ENCODE data around the gene TLE4.
"Not testable (repeated sequence)": the region's sequence is repeated elsewhere in the genome, so short reads cannot be mapped to it uniquely, and the experiment has no call there.

TLE4 gene

DNA sequence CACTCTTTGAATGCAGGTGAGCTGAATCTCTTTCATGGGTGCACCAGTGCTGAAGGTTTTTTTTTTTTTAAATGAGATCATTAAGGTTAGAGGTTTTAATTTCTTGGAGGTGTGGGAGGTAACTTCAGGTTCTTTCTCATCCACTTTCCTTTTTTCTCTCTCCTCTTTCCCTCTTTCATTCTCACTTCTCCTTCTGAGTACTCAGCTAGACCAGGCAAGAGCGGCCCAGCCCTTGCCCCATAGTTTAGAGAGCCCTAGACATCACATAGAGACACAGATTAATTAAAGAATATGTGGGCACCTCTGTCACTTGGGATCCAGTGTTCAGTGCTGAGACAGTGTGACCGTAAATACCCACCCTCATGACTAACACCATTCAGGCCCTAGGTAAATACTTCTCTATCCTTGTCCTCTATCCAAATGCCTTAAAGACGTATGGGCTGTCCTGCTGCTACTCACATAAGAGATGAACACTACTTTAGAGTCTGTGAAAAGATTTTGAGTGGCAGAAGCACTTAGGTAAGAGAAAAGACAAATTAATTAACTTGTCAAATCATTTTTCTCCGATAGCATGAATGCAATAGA is 174.1 kb downstream of the TLE4 start:
- no peak for DNase-seq

DNA sequence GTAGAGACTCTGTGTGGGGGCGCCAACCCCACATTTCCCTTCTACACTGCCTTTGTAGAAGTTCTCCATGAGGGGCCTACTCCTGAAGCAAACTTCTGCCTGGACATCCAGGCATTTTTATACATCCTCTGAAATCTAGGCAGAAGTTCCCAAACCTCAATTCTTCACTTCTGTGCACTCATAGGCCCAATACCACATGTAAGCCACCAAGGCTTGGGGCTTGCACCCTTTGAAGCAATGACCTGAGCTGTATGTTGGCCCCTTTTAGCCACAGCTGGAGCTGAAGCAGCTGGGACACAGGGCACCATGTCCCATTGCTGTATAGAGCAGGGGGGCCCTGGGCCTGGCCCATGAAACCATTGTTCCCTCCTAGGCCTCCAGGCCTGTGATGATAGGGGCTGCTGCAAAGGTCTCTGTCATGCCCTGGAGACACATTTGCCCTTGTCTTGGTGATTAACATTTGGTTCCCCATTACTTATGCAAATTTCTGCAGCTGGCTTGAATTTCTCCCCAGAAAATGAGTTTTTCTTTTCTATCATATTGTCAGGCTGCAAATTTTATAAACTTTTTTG is 180.2 kb downstream of the TLE4 start:
- not testable (repeated sequence) for DNase-seq

DNA sequence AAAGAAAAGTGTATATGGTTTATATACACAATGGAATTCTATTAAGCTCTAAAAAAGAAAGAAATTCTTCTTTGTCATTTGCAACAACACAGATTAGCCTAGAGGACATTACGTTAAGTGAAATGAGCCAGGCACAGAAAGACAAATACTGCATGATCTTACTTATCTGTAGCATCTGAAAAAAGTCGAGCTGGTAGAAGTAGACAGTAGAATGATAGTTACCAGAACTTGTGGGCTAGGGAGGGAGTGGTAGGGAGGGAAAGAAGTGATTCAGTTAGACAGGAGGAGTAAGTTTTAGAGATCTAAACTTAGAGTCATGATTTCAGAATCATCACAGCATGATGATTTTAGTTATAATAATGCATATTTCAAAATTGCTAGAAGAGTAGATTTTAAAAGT is 184.6 kb downstream of the TLE4 start:
- no peak for DNase-seq

DNA sequence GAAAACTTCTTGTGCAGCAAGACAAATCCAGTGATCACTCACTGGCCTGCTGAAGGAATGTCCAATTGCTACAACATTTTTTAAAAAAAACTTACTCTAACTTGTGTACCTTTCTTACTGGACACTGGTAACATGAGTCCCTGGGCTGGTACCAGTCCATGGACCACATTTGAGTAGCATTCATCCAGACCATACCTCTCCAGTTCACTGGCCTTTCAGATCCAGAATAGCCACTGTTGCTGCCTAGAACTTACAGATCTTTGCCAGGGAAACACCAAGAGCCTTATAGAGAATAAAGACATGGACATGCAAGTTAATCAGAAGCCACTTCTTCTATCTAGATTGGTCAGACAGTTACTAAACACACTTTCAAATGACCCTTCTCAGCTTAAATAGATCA is 185.3 kb downstream of the TLE4 start:
- DNase-seq, result no peak

DNA sequence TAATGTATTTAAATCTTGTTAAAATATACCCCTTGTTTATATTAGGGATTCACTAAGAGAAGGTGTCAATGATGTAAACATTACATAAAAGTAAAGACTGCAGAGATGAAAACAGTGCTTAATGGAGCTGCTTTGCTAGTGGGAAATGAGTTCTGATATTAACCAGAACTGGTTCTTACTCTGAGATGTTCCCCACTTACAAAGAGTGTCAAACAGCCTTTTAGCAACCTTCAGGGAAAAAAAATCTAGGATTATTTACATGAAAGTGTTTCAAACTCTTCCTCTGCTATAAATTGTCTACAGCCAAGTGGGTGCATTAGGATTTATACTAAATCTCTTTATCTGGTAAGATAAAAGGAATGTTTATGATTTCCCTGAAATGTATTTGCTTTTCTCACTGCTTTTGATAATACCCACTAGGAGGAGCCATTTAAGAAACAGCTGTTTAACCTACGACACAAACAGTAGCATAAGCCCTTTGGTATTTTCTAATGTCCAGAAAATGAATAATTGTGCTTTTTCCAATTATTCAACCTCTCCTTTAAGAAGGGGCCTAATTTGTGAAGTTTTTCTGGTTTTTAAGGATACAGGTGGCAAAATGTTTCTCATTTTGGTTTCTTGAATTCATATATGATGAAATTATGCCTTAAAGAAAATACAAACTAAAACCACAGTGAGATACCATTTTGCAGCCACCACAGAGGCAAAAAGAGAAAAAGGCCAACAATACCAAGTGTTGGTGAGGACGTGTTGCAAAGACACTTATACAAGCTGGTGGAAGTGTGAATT is 186.3 kb downstream of the TLE4 start:
- no peak for DNase-seq

DNA sequence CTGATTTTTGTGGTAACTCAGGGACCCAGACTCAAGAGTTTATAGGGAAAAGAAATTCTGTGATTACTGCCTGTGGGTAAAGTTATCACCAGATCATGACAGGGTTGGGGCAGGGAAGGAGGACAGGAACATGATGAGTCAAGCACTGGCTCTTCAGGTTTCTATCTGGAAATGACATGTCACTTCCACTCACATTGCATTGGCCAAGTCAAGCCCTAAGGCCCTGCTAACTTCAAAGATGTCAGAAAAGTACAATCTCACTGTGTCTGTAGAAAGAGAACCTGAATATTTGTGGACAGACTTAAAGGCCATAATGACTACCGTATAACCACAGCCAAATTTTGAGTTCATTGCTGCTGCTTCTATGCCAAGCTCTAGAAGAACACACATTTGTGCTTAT is 187.7 kb downstream of the TLE4 start:
- DNase-seq, result no peak

DNA sequence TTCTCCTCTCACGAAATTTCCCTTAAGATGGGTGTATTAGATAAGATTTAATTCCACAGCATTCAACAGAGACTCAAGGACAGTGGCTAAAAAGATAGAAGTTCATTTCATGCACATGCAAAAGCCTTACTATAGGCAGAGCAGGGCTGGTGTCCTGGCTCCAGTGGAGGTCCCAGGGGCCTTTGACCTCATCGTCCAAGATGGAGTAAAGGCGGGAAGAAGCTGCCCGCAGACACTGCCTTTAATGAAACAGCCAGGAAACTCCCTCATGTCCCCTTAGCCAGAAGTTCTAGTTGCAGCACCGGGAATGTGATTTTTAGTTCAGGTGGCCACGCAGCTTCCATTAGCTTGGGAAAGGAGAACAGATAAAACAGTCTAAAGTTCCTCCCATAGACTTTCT is 190.3 kb downstream of the TLE4 start:
- DNase-seq, result no peak

DNA sequence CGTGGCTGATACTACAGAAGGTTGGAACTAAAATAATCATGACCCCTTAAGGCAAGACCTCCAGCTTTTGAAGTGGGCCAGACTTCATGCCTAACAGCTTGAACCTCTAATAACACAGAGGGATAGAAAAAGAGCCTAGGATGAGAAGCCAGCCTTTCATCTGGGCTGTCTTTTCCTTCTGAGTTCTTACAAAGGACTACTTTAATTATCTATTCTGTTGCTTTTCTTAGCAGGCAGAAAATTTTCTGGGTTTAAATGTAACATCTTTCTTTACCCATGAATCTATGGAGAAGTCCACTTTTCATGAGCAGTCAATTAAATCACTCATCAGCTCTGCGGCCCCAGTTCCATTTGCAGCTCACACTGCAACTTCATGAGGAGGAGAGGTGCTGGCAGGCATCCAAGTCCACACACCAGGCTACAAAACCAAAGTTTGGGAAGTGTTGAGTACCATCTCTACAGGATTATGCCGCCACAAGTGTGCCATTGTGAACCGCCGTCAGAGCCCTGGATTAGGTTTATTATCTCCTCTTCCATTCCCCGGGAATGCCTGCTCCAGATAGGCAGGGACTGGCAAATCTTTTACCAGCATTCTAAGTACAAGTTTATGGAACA is 192.0 kb downstream of the TLE4 start:
- peak; percentile 25 for DNase-seq

DNA sequence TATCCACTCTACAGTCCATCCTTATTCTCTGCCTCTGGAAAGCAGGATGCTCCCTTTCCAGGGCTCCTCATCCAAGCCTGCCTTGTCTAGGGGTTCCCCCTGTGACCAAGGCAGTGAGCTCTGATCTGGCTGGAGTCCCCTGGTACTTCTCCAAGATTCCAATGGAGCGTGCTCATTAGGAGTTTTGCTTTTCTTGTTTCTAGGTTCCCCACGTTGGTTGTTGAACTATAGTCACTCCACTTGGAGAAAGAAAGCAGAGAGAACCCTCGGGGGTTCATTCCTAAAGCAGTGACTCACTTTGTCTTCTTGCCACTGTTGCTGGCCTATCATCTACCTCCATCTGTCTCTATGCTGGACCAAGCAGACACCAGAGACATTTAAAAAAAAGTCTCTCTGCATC is 192.6 kb downstream of the TLE4 start:
- peak; percentile 96 for DNase-seq

DNA sequence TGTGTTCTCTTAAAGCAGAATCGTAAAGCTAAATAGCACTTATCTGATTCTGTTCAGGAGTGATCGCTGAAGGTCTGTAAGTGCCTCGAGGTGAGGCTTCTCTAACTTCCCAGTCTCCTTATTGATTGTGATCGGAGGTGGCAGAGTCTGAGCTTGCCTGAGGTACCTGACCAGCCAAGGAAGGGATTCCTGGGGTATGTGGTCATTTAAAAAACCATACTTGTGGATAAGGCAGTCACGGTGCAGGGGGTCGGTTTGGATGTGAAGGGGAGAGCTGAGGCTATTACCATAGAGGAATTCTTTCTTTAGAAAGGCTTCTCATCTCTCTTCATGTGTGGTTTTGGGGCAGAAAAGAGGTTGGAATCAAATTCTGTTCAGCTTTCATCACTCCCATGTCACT is 193.7 kb downstream of the TLE4 start:
- DNase-seq, result no peak

DNA sequence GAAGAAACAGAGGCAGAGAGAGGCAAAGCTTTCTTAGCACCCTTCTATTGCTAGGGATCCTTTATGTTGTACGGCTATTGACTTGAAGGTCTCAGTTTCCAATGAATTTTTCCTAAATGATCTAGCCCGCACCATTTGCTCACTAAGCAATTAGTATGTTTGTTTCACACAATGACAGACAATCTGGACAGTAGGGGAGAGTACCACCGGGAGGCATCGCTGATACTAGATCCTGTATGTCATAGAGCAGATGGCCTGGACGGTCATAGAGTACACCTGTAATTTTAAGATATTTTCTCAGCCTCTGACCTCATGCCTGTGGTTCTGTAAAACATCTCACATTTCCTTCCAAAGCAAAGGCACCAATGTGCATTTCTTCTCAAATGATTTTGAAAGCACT is 194.3 kb downstream of the TLE4 start:
- no peak for DNase-seq

DNA sequence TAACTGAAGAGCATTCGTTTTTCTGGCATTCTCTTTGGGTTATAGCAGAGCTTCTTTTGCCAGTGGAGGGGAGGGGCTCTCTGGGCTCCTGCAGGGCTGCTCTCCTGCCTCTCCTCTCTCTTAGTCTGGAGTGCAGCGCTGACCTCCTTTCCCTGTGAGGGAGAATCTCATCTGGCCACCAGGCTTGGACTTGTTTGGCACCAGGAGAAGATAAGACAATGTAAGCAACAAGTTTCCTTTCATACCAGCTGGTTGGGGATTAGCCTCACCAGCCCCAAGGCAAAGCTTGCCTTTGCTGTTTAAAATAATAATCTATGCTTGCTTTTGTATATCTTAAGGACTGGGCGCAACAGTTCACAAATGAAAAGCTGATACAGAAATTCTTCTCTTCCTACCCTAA is 196.4 kb downstream of the TLE4 start:
- DNase-seq, result peak; percentile 49

DNA sequence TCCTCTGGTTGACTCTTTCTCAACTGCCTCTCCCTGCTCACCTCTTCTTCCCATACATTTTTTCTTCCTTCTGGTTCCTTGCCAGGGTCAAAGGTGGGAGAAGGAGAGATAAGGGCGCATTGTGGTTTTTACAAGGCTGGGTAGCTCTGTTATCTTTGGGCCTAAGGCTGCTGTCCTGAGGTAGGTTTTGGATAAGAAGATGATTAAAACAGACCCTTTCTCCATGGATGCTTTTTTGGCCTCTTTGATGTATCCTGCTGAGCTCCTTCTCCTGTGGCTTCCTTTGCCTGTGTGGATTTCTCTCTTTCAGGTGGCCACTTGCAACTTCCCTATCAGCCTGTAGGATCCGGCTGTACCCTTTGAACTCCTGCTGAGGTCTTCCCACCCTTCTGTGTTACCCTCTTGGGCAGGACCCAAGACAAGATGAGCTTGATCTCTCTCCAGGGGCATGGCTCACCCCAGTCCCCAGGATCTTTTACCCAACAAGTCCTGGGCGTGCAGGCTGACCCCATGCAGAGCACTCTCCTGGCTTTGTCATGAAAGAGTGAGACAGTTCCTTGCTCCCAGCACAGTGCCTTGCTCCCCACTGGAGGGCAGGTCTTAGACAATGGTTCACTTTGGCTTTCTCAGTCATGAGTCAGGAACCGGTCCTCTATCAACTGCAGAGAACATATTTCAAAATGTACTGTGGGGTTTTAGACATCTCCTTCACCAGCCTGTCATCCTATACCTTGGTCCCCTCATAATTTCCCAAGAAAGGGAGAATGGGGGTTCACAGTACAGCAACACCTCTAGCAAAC is 197.9 kb downstream of the TLE4 start:
- DNase-seq, result peak; percentile 87

DNA sequence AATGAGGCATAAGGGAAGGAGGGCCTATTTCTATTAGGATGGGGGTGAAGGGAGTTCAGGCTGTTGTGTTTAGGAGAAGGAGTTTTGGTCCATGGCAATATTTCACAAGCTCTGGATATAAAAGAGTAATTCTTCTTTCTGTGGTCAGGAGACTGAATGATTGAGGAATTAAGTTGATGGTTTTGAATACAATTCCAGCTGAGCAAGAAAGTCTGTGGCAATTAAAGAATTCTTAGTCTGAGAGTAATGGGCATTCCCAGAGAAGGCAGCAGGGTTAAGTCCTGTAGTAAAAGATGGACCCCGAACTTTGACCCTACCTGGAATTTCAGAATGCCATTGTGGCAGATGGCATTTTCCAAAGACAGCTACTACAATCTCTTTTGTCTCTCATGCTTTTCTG is 202.6 kb downstream of the TLE4 start:
- no peak for DNase-seq

All from NCI-H226 (cell line).